Measurements from ENCODE around the gene ENO2. TPM values are rescaled to one million over a fixed set of nuclear protein-coding genes. Genes with fewer than 3 reads are reported as not detected.

ENO2 gene
- total RNA-seq, 1 experiment from 2014 or later: 30.2 TPM

- ATAC-seq: no peak
- TF ChIP-seq EZH2phosphoT487 (IDR thresholded peaks at IDR 0.05; ENCODE audit: borderline replicate concordance, low read length) (no peak), CTCF (conservative IDR thresholded peaks at IDR 0.05; ENCODE audit: low read depth, low read length) (no peak), EZH2 (IDR thresholded peaks at IDR 0.05; ENCODE audit: low read length, unreplicated experiment) (no peak)
- intact Hi-C loops (cut with micrococcal nuclease): no loop called here
- Histone ChIP-seq H3K4me2 (ENCODE audit: low read length) (no peak overlapping the region), H3K9ac (ENCODE audit: low read length) (no peak overlapping the region), H3K9me3 (ENCODE audit: low read length) (no peaks in the 10 kb centered on the region), H3K27ac (ENCODE audit: low read length) (no peak overlapping the region), H3K4me3 (ENCODE audit: low read length) (no peak overlapping the region), H3F3A (ENCODE audit: low read length, unreplicated experiment) (no peaks in the 10 kb centered on the region), H3K9me2 (replicated peaks; ENCODE audit: low read length) (no peaks in the 10 kb centered on the region), H3K27me3 (ENCODE audit: low read length) (no peaks in the 10 kb centered on the region), H3K79me2 (ENCODE audit: low read length) (no peaks in the 10 kb centered on the region), H3K36me3 (ENCODE audit: low read depth, low read length) (no peaks in the 10 kb centered on the region), H3K4me1 (ENCODE audit: insufficient read depth, low read length) (no peaks in the 10 kb centered on the region), H4K20me1 (ENCODE audit: low read length) (no peaks in the 10 kb centered on the region), H2AFZ (ENCODE audit: low read length) (no peak overlapping the region)
- no TSS peak for BruUV-seq (replicated peaks)
- no peak for DNase-seq
- CTCF ChIA-PET: no interaction called here
- POLR2A ChIA-PET (ENCODE audit: unreplicated experiment): no interaction called here
These were observed 41.0 kb downstream of the ENO2 start for GRCh38 chr12:6955108-6956020.

GRCh38 chr12:6956021-6956727 lies 41.8 kb downstream of the ENO2 start:
- no peak overlapping the region for H3K4me2 ChIP-seq (ENCODE audit: low read length)
- ATAC-seq (no peak), DNase-seq (no peak)
- no peaks in the 10 kb centered on the region for H3K9me2 ChIP-seq (replicated peaks; ENCODE audit: low read length)
- H4K20me1 ChIP-seq (ENCODE audit: low read length): no peaks in the 10 kb centered on the region
- no peak overlapping the region for H3K9ac ChIP-seq (ENCODE audit: low read length)
- H3K4me1 ChIP-seq (ENCODE audit: insufficient read depth, low read length): peaks cover under 1% of the 10 kb centered on the region
- H3K79me2 ChIP-seq (ENCODE audit: low read length): no peaks in the 10 kb centered on the region
- no peaks in the 10 kb centered on the region for H3K9me3 ChIP-seq (ENCODE audit: low read length)
- intact Hi-C loops (cut with micrococcal nuclease): no loop called here
- H3K27me3 ChIP-seq (ENCODE audit: low read length): no peaks in the 10 kb centered on the region
- no peak overlapping the region for H3K27ac ChIP-seq (ENCODE audit: low read length)
- no peaks in the 10 kb centered on the region for H3F3A ChIP-seq (ENCODE audit: low read length, unreplicated experiment)
- BruUV-seq (replicated peaks): no TSS peak
- no peak overlapping the region for H2AFZ ChIP-seq (ENCODE audit: low read length)
- no peak overlapping the region for H3K4me3 ChIP-seq (ENCODE audit: low read length)
- TF ChIP-seq CTCF (conservative IDR thresholded peaks at IDR 0.05; ENCODE audit: low read depth, low read length): no peak
- TF ChIP-seq EZH2phosphoT487 (IDR thresholded peaks at IDR 0.05; ENCODE audit: borderline replicate concordance, low read length): no peak
- no peak for TF ChIP-seq EZH2 (IDR thresholded peaks at IDR 0.05; ENCODE audit: low read length, unreplicated experiment)
- ChIA-PET POLR2A (ENCODE audit: unreplicated experiment) (no interaction called here), CTCF (no interaction called here)
- no peaks in the 10 kb centered on the region for H3K36me3 ChIP-seq (ENCODE audit: low read depth, low read length)
